Activated CD8-positive, alpha-beta memory T cell treated with anti-CD3 and anti-CD28 coated beads, Interleukin-2, amount 50 U/mL, for 24 hours (primary cell): ENCODE measurements around the gene STK32C.
"Not testable (repeated sequence)": the region's sequence is repeated elsewhere in the genome, so short reads cannot be mapped to it uniquely, and the experiment has no call there.

Experiments
- DNase-seq: peaks from one replicate; pipeline ENCODE4 v3.0.0-alpha.2; 2020; ENCODE audit errors: extremely low read depth

The STK32C gene

DNA sequence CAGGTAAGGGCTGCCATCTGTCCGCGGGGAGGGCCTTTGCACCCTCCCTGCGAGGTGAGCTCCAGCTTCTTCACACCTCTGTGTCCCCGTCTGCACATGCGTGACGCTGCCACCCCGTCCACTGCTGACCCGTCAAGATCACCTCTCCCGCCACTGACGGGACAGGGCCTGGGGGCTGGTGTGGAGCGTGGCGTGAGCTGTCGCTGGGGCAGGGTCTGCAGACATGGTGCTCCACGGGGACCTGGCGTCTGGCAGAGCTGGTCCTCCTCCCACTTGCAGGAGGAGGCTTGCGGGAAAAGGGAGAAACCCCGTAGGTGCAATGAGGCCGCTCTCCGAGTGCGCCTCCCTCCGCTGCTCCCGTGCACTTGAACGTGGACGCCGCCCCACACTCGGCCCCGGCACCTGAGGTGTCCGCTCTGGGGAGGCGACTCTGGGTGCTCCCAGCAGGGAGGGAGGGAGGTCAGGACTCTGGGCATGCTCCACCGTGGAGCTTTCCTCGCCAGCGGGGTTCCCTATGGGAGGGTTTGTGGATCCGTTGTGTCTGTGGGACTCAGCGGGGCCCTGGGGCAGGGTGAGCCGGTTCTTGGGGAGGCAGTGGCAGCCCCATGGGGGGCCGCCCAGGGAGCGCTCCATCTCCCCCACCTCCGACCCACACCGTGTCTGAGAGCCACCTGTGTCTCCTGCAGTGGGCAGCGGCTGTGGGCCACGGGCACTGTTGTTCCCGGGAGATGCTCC lies 138.6 kb downstream of the STK32C start:
- DNase-seq = no peak

DNA sequence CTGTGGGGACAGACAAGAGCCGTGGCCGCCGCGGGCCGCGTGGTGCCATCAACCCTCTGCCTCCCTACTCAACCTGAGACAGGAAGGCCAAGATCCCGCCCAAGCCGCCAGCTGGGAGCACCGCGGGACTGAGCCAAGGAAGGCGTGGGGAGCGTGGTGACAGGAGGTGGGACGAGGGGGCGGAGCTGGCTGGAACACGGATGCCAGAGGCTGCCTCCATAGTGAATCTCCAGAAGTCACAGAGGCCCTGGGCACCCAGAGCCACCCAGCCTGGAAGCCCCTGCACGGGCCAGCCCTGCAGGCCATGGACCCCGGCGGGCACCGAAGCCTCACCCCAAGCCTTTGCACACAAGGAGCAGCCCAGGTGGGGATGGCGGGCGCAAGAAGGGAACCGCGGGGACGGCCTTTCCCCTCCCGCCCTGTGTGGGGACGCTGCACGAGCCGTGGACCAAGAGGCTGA lies 139.1 kb downstream of the STK32C start:
- DNase-seq = no peak

DNA sequence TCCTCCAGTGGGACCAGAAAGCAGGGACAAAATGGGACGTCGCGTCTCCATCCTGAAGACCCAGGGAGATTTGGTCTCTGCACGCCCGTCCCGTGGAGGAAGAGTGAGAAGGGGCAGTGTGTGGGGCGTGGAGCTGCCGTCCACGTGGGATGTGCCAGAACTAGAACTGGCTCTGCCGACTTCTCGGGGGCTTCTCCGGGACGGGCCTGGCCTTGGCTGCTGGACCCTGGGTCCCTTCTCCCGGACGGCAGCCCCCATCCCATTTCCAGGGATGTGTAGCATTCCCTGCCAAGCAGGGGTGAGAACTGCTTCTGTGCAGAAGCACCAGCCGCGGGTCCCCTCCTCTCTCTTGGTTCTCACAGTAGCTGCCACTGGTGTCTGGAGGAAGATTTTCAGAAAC lies 139.8 kb downstream of the STK32C start:
- no peak for DNase-seq

DNA sequence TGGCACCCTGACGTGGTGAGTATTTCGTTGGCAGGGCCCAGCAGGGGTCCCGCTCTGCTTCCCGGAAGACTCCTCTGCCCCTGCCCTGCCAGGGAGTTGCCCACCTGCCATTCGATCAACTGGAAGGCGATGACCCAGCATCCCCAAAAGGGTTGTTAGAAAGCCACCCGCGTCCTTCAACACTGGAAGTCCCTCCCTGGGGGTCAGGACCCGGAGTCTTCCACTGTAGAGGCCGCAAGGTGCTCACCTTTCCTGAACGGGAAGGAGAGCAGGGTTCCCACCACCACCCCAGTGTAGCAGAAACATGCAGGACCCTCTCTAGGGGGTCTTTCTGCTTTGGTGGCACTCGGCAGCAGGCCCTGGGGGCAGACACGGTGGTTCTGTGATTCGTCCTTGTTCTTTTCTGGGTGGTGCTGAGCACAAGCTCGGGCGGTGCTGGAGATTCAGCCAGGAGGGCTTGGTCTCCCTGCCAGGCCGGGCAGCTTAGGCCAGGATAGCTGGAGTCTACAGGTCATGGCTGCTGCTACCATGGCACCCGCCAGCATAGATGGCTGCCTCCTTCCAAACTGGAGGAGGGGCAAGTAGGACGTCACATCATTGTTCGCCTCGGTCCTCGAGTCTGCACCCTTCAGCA lies 140.6 kb downstream of the STK32C start:
- DNase-seq = no peak

DNA sequence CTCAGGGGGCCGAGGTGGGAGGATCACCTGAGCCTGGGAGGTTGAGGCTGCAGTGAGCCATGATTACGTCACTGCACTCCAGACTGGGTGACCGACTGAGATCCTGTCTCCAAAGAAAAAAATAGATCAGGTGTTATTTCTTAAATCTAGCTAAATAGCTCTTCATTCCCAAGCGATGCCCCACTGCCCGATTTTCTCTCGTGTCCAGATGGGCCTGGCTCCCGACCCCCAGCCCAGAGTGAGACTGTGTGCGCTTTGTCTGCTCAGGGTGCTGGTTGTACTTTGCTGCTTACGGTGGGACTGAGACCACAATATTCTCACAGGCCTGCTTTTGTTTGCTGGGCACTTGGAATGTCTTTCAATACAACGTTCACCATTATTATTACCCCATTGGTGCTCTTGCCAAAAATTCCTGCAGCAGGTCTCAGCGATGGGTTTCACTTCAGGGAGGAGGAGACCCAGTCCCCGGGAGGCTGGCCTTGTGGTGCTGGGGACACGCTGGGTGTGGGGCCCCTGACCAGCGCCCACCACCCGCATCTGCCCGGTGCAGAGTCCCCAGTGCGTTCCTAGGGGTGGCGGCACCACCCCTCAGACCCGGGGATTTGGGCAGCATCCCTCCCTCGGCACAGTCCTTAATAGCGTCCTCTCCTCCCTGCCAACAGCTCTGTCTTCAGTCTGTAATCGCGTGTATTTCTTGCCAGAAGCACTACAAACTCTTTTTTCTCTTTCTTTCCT lies 141.4 kb downstream of the STK32C start:
- no peak for DNase-seq

DNA sequence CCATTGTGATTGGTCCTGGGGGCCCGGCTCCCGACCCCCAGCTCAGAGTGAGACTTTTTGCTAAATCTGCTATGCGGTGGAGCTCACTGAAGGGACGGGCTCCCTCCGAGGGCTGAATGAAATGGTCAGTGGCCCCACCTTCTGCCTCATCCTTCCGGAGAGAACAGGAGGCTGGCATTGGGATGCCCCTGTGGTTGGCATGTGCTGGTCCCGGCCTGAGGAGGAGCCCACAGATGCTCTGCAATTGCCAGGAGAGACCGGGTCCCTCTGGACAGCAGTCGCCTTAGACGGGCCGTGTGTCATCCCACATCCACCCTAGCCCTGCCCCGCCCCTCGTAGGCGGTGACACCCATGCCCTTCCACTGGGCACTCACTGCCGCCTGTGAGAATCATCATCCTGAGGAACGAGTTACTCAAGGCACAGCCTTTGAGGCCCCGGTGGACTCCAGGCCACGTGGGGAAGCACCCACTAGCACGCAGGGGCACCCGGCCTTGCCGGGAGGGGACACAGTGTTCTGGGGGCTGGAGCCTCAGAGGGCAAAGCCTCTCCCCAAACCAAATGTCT lies 142.3 kb downstream of the STK32C start:
- DNase-seq = no peak

DNA sequence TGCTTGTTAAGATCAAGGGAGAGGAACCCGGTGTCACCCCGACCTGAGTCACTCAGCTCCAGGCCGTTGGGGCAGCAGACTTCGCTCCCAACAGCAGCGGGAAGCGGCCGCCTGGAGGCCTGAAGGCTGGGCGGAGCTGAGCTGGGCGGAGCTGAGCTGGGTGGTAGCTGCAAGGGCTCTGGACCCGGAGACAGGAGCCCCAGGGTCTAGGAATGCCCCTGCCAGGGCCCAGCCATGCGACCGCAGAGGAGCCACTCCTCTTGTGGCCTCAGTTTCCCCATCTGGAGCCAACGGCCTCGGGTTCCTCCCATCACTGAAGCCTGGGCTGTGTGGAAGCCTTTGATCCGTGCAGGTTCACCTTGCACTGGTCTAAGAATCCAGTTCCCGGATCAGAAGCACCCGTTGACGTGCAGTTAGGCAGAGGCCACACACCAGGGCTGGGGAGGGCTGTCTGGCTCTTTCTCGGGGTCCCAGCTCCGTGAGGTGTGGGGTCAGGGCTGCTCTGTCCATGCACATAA lies 142.9 kb downstream of the STK32C start:
- no peak for DNase-seq

DNA sequence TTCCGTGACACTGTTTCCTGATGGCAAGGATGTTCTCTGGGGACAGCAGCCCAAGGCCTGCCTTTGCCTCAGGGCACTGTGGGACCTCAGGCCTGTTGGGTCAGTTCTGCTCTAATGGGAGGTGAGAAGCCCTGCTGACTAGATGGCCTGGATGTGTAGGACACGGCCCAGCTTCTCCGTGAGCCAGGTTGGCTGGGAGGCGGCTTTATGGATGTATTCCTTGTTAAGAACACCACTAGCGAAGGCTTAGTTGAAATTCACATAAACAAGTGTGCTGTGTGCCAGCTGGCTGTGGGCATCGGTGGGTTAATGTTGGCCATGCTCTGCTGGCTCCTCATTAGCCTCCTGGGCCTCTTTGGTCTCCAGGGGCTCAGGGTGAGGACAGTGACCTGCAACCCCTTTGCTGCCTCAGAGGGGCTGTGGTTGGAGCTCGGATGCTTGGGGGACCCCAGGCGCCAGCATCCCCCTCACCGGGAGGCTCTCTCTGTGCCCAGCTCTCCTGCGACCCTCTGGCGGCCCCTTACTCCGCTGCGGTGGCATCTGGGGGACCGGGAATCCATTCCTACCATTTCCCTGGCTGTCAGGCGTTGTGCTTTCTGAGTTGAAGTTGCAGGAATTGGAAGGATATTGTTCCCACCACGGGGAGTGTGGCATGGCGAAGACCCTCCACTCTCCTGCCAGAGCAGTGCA lies 143.8 kb downstream of the STK32C start:
- DNase-seq = no peak

DNA sequence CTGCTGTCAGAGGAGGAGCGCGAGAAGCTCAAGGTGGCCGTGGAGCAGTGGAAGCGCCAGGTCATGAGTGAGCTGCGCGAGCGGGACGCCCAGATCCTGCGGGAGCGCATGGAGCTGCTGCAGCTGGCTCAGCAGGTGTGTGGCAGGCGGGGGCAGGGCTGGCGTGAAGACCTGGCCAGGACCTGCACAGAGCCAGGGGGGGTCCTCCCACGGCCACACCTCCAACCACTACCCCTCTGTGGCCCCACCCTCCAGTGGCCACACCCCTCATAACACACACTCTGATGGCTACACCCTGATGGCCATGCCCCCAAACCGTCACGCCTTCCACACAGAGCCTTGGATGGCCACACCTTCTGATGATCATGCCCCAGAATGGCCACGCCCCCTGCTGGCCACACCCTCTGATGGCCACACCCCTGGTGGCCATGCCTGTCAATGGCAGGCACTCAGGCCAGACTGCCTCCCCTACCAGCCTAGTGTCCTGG lies 144.4 kb downstream of the STK32C start:
- DNase-seq = no peak

DNA sequence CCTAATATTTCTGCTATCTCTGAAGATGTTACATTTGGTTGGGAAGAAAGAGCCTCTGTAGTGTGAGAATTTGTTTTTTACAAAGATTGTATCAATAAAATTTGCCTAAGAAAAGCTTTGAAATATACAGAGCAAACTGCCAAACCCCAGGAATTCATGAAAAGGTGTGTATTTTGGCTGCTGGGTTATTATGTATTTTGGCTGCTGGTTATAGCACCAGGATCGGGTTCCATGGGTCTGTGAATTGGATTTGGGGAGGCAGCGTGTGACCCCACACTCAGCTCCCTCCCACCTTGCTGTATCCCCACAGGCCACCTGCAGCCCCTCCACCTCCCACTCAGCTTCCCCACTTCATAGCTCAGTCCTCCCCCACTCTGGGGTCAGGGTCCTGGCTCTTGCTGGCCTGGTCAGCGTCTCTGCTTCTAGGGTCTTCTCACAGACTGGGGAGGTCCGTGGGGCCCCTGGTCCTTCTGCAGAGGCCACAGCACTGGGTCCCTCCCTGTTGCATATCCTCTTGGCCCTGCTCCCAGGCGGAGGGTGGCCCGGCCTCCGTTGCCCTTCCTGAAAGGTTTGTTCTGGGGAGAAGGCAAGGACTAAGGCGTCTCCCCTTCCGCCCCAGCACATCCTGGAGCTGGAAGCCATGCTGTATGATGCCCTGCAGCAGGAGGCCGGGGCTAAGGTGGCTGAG lies 145.0 kb downstream of the STK32C start:
- DNase-seq = no peak

DNA sequence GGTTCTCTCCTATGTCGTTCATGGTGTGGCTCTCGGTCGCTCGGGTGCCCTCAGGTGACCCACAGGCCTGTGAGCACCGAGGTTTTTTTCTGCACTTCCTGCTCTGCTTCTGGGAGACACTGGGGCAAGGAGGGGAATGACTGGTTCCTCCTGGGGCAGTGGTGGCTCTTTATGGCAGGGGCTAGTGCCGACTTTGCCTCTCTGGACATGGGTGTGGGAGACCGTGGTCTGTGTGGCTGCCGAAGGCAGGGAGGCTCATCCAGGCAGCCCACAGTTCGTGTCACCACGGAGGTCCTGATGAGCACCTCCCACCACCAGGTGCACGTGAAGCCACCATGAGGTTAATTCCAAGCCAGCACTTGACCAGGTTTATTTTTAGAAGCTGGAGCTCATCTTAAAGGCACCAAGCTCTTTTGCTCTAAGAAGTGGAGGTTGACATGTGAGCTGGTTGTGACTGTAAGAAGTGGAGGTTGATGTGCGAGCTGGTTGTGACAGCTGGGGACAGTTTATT lies 145.7 kb downstream of the STK32C start:
- no peak for DNase-seq

DNA sequence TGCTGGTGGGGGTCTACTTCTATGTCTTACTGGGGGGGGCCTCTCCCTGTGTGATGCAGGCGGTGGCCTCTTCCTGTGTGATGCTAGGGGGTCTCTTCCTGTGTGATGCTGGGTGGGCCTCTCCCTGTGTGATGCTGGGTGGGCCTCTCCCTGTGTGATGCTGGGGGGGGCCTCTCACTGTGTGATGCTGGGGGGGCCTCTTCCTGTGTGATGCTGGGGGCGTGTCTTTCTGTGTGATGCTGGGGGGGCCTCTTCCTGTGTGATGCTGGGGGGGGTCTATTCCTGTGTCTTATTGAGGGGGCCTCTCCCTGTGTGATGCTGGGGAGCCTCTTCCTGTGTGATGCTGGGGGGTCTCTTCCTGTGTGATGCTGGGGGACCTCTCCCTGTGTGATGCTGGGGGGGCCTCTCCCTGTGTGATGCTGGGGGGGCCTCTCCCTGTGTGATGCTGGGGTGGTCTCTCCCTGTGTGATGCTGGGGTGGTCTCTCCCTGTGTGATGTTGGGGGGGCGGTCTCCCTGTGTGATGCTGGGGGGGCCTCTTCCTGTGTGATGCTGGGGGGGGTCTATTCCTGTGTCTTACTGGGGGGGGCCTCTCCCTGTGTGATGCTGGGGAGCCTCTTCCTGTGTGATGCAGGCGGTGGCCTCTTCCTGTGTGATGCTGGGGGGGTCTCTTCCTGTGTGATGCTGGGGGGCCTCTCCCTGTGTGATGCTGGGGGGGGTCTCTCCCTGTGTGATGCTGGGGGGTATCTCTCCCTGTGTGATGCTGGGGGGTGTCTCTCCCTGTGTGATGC lies 146.7 kb downstream of the STK32C start:
- DNase-seq = not testable (repeated sequence)

DNA sequence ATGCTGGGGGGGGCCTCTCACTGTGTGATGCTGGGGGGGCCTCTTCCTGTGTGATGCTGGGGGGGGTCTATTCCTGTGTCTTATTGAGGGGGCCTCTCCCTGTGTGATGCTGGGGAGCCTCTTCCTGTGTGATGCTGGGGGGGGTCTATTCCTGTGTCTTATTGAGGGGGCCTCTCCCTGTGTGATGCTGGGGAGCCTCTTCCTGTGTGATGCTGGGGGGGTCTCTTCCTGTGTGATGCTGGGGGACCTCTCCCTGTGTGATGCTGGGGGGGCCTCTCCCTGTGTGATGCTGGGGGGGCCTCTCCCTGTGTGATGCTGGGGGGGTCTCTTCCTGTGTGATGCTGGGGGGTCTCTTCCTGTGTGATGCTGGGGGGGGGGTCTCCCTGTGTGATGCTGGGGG lies 147.5 kb downstream of the STK32C start:
- DNase-seq = not testable (repeated sequence)

DNA sequence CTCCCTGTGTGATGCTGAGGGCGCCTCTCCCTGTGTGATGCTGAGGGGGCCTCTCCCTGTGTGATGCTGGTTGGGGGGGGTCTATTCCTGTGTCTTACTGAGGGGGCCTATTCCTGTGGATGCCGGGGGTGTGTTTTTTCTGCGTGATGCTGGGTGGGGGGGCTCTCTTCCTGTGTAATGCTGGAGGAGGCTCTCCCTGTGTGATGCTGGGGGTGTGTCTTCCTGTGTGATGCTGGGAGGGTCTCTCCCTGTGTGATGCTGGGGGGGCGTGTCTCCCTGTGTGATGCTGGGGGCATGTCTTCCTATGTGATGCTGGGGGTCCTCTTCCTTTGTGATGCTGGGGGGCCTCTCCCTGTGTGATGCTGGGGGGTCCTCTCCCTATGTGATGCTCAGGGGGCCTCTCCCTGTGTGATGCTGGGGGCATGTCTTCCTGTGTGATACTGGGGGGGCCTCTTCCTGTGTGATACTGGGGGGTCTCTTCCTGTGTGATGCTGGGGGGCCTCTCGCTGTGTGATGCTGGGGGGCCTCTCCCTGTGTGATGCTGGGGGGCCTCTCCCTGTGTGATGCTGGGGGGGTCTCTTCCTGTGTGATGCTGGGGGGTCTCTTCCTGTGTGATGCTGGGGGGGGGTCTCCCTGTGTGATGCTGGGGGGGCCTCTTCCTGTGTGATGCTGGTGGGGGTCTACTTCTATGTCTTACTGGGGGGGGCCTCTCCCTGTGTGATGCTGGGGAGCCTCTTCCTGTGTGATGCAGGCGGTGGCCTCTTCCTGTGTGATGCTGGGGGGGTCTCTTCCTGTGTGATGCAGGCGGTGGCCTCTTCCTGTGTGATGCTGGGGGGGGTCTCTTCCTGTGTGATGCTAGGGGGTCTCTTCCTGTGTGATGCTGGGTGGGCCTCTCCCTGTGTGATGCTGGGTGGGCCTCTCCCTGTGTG lies 148.2 kb downstream of the STK32C start:
- DNase-seq = not testable (repeated sequence)

DNA sequence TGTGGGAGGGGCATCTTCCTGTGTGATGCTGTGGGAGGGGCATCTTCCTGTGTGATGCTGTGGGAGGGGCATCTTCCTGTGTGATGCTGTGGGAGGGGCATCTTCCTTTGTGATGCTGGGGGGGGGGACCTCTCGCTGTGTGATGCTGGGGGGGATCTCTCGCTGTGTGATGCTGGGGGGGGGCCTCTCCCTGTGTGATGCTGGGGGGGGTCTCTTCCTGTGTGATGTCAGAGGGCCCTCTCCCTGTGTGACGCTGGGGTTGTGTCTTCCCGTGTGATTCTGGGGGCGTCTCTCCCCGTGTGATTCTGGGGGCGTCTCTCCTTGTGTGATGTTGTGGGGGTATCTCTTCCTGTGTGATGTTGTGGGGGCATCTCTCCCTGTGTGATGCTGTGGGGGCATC lies 148.9 kb downstream of the STK32C start:
- DNase-seq = no peak

DNA sequence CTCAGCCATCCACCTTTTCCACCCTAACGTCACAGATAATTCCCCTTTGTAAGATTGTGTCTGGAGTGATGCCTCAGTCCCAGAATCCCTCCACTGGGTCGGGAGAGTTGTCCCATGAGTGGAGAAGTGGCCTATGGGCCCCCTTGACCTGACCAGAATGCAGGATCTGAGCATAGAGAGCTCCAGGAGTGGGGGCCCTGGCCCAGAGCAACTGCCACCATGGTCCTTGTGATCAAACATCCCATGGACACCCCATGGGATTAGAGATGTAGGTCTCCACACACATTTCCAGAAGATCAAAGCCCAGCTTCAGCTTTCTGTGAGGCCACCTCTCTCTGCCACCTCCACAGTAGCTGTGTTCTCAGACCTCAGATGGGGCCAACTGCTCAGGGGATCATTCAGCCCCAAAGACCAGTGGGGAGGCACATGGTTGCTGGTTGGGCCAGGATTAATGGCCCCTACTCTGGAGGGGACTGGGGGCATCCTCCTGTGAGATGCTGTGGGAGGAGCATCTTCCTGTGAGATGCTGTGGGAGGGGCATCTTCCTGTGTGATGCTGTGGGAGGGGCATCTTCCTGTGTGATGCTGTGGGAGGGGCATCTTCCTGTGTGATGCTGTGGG lies 149.5 kb downstream of the STK32C start:
- DNase-seq = no peak
